ENCODE data around the gene SEMA5A. TPM values are rescaled to one million over a fixed set of nuclear protein-coding genes. Genes with fewer than 3 reads are reported as not detected.

SEMA5A gene
- total RNA-seq, 1 donor from 2014 or later: under 0.01 TPM

DNA sequence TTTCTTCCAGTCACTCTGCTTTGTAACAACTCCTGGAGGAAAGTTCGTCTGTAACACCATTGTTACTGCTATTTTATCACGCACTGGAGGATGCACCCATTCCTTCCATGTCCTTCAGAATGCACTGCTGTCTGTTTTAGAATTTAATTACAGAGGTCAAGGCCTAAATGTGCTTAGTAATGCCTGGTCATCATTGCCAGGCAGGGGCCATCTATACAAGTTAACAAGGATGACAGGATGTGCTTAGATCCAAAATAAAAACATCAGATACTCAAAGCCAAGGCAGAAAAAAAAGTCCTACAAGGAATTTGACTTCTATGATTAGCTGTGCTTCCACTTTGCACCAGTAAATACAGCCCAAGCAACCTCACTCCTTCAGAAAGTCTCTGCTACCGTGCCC lies 371.4 kb downstream of the SEMA5A start:
- no peak for DNase-seq (ENCODE audit: low read depth in 2 of 2)

DNA sequence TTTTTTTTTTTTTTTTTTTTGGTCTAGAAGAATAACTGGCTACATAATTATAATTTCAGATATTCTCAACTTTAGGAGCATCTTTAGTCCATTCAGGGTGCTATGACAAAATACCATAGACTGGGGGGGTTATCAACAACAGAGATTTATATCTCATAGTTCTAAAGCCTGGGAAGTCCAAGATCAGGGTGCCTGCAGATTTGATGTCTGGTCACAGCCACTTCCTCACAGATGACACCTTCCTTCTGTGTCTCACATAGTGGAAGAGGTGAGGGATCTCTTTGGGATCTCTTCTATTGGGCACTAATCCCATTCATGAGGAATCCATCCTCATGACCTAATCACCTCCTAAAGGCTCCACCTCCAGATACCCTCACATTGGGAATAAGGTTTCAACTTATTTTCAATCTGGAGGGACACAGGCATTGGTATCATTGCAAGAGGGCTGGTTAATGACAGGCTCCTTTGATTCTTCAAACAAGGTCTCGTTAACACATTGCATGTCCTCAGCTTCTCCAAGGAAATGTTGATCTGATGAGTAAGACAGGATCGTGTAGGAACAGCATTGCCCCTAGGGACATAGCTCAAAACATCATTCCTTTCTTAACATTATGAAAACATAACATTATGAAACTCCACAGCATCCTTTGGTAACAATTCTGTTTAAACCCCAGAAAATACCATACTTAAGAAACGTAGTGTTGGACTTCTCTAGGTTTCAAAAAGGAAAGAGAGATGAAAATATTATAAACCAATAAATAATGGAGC lies 372.4 kb downstream of the SEMA5A start:
- no peak for DNase-seq (ENCODE audit: low read depth in 2 of 2)

DNA sequence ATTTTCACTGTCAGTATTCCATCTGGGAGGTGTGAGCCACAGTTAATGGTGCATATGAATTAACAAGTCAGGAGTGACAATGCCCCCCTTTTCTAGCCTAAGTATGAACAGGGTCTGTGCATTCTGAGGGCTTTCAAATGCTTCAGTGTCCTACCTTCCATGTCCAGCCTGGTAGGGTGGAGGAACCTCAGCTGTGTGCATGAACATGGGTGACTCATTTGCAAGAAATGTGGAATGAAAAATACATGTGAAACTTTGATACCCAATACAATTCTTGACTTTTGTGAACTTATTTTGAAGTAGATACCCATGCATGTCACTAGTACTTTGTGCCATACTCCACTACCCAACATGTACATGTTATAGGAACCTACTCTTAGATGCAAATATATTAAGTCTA lies 375.8 kb downstream of the SEMA5A start:
- no peak for DNase-seq (ENCODE audit: low read depth in 2 of 2)

DNA sequence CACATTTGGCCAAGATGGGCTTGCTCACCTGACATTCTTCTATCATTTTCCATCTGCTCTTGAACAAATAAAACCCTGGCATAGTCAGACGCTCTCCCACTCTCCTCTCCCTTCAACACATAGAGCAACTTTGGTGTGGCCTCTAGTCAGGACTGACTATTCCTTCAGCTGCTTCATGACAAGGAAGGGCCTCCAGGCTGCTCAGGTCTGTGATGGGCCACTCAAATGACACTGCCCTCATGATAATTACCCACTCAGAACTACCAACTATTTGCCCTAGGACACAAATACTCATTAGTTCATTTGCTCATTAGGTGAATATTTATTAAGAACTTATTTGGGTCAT lies 376.3 kb downstream of the SEMA5A start:
- no peak for DNase-seq (ENCODE audit: low read depth in 2 of 2)

DNA sequence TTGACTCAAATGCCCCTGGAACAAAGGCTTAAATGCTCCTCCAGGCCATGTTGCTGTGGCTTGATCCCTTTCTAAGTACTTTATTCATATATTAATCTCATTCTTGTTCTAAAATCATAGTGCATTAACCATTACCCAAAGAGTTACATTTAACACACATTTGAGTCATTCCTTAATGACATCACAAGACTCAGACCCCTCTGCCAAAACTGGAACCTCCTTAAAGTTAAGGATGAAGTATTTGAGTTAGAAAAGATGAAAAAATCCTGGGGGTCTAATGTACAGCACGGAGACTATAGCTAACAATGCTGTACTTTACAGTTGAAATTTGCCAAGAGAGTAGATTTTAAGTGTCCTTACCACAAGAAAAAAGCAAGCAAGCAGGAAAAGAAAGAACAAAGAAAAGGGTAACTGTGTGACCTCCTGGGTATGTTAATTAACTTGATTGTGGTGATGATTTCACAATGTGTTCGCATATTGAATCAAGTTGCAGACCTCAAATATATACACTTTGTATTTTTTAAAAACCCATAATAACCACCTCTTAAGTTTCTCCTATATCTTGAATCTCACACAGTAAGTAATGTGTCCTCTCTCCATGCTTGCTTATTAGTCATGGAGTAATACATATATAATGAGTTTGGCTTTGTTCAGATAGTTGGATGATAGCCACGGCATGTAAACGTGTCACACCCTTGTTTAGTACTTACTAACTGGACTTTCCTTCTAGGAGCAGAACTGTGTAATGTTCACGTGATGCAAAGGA lies 376.9 kb downstream of the SEMA5A start:
- no peak for DNase-seq (ENCODE audit: low read depth in 2 of 2)

DNA sequence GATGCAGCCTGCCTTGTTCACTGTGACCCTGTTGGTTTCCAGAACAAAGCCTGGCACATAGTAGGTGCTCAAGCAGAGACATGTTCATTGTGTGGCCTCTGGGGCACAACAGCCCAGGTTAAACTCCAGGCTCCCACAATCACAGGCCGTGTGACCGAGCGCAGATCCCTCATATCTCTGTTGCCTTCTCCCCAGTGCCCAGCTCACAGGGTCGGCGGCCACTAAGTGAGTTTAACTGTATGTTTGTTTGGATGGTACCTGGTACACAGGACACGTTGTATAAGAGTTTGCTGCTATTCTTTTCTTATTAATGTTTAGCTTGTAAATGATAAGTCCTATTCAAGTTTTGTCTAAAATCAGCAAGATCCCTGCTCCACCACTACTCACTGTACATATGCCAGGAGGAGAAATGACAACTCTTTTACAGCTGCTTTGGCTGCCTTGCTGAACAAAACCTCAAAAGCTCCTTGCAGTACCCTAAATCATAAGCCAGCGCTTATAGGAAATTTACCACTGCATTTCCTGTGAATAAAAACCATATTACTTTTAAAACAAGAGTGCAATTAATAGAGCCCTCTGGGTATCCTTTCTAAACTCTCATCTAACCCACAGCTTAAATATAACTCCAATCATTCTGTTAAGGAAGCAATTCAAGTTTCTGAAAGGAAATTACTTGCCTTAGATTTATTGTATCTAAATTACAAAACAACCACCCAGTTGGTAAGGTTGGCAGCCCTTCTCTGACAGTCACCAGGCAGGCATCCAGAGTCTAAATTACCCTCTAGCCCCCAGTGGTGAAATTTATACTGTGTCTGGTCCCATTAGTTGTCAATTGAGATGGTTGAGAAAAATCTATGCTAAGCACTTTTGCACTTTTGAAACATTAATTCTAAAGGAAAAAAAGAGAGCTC lies 379.4 kb downstream of the SEMA5A start:
- no peak for DNase-seq (ENCODE audit: low read depth in 2 of 2)

DNA sequence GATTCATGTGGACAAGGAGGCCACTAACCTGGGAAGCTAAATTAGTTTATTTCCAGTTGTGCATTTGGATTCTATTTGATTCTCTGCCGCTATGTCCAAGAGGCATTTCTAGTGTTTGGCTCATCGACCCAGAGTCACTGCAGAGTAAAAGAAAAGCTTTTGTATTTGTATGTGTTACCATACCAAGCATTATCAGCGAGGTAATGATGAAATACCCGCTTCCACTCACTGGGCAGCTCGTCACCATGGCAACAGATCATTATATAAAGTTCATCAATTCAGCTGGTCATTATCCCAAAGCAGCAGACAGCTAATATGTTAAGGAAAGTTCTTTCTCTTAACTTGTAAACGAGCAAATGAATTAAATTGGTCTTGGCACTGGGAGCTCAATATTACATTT lies 380.3 kb downstream of the SEMA5A start:
- no peak for DNase-seq (ENCODE audit: low read depth in 2 of 2)

DNA sequence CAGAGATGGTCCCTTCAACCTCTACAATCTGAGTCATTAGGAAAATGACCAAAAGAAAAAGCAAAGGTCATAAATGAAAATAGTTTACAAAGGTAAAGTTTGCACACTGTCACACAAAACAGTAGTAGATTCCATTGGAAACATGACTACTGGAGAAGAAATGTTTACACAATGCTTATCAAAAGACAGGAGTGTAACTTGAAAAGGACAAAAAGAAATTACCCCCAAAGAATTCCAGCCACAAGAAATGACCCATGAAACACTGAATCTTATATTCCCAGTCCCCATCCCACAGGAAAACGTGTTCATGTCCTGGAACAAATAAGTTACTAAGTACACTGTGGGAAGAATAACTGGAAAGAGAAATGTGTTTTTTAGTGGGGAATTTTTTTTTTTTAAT lies 385.1 kb downstream of the SEMA5A start:
- no peak for DNase-seq (ENCODE audit: low read depth in 2 of 2)

DNA sequence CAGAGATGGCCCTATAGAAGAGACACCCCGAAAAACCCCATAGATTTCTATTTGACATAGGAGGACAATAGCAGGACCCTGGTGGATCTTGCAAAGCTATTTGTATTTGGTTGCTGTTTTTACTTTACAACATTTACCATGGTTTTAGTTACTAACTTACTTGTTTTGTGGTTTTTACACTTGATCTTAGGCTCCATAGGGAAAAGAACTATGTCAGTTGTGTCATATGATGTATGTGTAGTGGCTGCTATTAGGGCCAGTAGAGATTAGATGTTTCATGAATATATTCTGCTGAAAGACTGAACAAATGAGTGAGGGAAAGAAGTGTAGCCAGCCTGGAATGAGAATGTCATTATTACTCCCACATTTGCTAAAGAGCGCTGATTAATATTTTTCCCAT lies 388.1 kb downstream of the SEMA5A start:
- DNase-seq (ENCODE audit: low read depth in 2 of 2): no peak

DNA sequence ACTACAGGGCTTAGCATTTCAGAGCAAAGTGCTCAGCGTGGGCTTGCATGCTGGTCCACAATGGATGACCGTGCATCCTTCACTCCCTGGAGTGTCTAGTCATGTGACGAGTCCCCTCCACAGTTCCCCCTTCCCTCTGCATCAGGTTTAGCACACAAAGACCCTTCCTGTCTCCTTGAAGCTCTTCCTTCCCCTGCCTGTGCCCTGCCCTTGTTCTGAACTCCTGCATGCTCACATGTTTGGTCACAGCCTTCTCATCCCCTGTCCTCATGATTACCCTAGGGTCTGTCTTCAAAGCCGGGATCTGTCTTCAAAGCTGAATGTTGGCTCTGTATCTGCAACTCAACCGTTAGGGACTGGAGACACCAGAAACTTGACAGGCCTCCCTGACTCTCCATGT lies 388.9 kb downstream of the SEMA5A start:
- no peak for DNase-seq (ENCODE audit: low read depth in 2 of 2)

DNA sequence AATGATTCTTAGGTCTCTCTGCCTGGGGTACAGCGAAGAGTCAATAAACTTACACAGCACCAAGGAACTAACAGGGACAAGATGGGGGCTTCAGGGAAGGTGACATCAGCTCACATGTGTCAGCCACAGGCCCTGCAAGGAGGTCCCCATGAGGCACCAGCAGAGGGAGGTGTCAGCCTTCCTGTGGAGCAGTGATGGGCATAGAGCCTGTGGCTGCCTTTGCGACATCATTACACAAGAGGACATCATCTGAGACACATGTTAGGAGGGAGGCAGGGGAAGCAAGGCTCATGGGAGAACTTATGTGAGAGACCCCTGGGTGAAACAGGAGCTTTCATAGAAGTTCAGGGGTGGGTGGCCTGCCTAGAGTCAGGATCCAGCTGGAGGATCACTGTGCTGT lies 389.6 kb downstream of the SEMA5A start:
- no peak for DNase-seq (ENCODE audit: low read depth in 2 of 2)

DNA sequence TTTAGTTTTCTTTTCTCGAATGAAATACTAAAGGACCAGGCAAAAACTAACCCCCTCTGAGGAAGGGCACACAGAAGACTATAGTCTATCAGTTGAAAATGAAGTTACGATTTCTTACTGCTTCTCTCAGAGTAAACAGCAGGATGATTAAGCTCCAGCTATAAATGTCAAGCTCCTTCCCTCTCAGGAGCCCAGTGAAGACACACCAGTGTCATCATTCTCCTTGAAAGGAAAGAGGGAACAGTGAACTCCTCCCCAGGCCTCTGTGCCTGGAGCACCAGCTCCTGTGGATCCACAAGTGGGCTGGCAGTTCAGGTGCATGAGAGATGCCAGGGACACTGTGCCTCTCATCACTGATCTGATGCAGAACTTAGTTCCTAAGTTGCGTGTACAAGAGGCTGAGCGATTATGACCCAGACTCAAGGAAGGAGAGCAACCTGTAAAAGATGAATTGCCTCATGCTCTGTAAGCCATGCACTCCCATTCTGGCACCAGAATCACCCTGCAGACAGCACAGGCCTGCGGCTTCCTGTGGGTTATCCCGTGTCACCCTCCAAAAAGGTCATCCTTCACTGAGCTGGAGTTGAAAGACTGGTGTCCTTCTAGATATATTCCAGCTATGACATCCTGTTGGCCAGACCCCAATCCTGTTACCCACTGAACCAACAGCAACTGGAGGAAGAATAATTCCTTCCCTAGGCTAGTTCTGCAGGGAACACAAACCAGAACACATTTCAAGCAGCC lies 394.0 kb downstream of the SEMA5A start:
- no peak for DNase-seq (ENCODE audit: low read depth in 2 of 2)

DNA sequence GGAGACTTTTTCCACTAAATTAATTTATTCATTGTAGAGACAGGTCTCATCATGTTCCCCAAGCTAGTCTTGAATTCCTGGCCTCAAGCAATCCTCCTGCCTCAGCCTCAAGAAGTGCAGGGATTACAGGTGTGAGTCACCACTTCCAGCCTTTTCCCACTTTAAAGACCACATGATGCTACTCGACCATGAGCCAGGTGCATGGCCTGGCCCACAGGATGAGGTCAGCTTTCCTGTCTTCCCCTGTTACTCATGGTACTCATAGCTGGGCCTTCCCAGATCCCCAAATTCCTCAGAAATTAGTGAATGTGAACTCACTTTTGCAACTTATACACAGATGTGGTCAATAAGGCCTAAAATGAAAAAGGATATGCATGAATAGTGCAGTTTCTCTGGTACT lies 395.9 kb downstream of the SEMA5A start:
- no peak for DNase-seq (ENCODE audit: low read depth in 2 of 2)

DNA sequence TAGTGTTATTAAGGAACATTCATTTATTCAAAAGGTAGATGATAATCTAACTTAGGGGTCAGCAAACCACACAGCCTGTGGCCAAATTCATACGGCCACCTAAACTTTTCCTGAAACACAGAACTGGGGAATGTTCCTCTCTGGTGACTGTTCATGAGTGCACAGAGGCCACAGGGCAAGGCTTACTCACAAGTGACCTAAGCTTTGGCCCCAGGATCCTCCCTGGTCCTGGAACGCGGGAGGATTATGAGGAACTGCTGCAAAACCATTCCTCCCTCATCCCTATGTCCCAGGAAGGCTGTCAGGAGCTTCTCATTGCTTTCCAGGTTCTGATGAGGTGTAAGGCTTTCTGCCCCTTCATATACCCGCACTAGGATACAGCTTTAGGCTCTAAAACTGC lies 397.6 kb downstream of the SEMA5A start:
- DNase-seq (ENCODE audit: low read depth in 2 of 2): no peak

DNA sequence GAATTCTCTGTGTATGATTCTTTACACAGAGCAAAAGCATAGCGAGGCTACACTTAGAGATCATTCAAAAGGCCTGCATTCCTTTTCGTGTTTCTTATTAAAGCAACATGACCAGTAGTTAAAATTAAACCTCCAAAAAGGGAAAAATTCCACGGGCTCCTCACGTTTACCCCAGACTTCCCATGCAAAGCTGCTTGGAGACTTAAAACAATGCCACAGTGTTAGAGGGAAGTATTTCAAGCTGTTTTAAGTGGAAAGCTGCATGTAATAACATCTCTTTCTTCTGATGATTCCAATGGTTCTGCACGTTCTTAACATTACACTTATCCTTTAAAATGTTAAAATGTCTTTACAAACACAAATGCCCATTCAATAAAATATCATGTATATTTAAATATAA lies 405.2 kb downstream of the SEMA5A start:
- DNase-seq (ENCODE audit: low read depth in 2 of 2): no peak

DNA sequence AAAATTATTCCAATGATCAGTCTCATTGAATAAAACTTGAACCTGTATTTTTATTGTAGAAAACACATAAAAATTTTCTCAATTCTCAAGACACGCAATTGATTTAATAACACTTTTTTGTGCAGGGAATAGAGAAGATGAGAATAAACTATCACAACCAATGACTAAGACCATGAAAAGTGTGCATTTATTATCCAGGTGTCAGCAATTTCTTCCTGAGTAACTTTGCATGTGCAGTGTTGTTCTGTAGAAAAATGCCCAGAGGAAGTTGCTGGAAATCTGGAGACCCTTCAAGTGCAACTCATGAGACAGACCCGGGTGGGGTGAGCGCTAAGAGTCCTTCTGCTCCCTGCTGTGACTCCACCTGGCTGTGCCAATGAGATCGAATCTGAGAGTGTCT lies 405.7 kb downstream of the SEMA5A start:
- no peak for DNase-seq (ENCODE audit: low read depth in 2 of 2)

DNA sequence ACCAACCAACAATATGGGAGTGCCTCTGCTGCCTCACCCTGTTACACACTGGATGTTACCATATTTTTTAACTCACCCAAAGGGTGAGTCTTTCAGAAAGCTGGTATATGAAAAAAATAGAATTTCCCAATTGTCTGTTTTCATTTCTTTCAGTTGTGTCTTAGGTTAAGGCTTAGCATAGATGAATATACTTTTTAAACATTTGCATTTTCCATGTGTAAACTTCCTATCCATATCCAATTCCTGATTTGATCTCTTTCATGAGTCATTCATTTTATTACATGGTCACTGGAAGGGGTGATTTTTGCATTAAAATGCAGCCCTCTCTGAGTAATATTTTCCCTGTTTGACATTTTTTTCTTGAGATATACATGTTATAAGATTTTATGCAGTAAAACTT lies 406.5 kb downstream of the SEMA5A start:
- DNase-seq (ENCODE audit: low read depth in 2 of 2): no peak

DNA sequence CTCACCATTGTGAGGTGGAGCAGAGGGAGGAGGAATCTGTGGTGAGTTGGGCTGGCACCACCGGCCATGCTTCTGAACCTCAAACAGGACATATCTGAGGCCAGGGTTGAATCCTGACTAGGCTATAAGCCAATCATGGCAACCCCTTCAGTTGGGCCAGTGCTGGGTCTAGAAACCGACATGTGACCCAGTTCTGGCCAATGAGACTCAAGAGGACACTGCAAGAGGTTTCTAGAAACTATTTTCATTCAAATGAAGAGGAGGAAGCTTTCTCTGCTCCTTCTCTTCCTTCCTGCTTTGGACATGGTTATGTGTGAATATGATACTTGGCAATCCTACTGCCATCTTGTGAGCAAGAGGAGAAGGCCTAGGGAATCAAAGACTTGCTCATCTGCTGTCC lies 417.7 kb downstream of the SEMA5A start:
- no peak for DNase-seq (ENCODE audit: low read depth in 2 of 2)

DNA sequence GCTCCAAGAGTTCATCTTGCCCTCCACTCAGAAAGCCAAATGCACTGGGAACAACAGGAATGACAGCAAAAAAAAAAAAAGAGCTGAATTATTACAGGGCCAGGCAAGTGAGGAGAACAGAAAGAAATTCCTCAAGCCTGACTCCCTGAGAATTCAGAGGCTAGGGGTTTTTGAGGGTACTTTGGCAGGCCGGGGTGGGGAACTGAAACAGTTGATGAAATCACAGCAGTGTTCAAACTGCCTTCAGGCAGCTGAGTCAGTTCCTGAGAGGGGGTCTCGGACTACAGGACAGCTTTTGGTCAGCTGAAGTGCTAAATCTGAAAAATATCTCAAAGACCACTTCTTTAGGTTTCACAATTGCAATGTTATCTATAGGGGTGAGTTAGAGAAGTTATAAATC lies 419.4 kb downstream of the SEMA5A start:
- DNase-seq (ENCODE audit: low read depth in 2 of 2): no peak

DNA sequence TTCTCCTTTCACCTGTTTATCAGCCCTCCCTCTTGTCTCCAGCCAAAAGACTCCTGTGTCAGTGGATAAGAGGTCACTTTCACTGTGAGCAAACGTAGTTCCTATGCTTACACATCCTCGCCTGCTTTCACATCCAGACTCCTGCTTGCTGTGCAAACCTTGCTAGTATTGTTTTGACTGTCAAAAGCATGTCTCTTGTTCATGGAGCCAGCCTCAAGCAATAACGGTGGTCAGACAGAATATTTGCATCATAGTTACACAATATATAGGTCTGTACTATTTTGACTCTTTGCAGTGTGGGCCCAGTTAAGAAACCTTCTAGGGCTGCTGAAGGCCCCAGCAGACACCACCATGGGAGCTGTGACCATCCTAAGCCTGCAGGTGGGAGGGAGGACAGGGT lies 420.0 kb downstream of the SEMA5A start:
- no peak for DNase-seq (ENCODE audit: low read depth in 2 of 2)

DNA sequence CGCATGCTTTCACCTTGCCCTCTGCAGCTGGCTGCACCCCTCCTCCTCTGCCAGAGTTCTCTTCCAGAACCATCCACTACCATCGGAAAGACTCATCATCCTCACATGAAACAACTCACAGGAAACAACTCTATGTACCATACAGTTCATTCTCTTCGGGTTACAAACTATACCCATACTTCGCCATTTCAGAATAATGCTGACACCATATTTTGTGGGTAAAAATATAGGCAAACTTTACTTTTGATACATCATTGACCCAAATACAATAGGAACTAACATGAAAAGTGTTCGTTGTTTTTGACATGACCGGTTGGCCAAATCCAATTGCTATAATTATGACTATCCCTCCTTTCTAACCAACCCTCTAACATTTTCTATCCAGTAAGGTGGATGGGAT lies 421.0 kb downstream of the SEMA5A start:
- DNase-seq (ENCODE audit: low read depth in 2 of 2): no peak

DNA sequence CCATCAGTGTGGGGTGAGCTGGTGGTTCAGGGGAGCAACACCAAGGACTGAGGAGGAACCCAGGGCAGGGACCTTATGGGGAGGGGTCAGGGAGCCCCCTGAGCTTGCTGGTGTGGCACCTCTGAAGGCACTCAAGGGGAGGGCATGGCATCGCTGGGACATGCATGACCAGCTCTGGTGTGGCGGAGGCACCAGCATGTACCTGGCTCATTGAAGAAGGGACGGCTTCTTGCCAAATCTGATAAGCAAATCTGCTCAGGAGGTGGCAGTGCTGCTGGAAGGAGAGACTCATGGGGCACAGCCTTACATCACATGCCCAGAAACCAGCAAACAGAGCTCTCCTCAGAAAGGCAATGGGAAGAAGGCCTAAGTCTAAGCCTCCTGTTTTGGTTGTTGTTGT lies 421.8 kb downstream of the SEMA5A start:
- DNase-seq (ENCODE audit: low read depth in 2 of 2): no peak
